ENCODE results near the gene LARP4B.

The LARP4B gene

GRCh38 chr10:878333-878759, 53.2 kb downstream of the LARP4B start:
- no peak overlapping the region for H3K9ac ChIP-seq (ENCODE audit: low read depth, low read length)
- peaks cover 11% of the 10 kb centered on the region for H3K36me3 ChIP-seq (ENCODE audit: control insufficient read depth, insufficient read depth, low read length)
- H3K27me3 ChIP-seq (ENCODE audit: control insufficient read depth, insufficient read depth, low read length) = no peaks in the 10 kb centered on the region
- H3K4me1 ChIP-seq (ENCODE audit: control insufficient read depth, insufficient read depth, low read length) = no peaks in the 10 kb centered on the region
- no peak overlapping the region for H3K4me3 ChIP-seq (ENCODE audit: low read depth, low read length)
- H3K9me3 ChIP-seq (ENCODE audit: control insufficient read depth, insufficient read depth, low read length) = no peaks in the 10 kb centered on the region

GRCh38 chr10:876438-876837, 55.1 kb downstream of the LARP4B start:
- H3K4me3 ChIP-seq (ENCODE audit: low read depth, low read length) = no peak overlapping the region
- no peaks in the 10 kb centered on the region for H3K4me1 ChIP-seq (ENCODE audit: control insufficient read depth, insufficient read depth, low read length)
- peaks cover 10% of the 10 kb centered on the region for H3K36me3 ChIP-seq (ENCODE audit: control insufficient read depth, insufficient read depth, low read length)
- no peaks in the 10 kb centered on the region for H3K27me3 ChIP-seq (ENCODE audit: control insufficient read depth, insufficient read depth, low read length)
- no peak overlapping the region for H3K9ac ChIP-seq (ENCODE audit: low read depth, low read length)
- no peaks in the 10 kb centered on the region for H3K9me3 ChIP-seq (ENCODE audit: control insufficient read depth, insufficient read depth, low read length)

GRCh38 chr10:873020-873419, 58.5 kb downstream of the LARP4B start:
- Histone ChIP-seq H3K36me3 (ENCODE audit: control insufficient read depth, insufficient read depth, low read length) (peaks cover 7% of the 10 kb centered on the region), H3K9me3 (ENCODE audit: control insufficient read depth, insufficient read depth, low read length) (no peaks in the 10 kb centered on the region), H3K4me1 (ENCODE audit: control insufficient read depth, insufficient read depth, low read length) (no peaks in the 10 kb centered on the region), H3K9ac (ENCODE audit: low read depth, low read length) (no peak overlapping the region), H3K27me3 (ENCODE audit: control insufficient read depth, insufficient read depth, low read length) (no peaks in the 10 kb centered on the region), H3K4me3 (ENCODE audit: low read depth, low read length) (no peak overlapping the region)

- no peaks in the 10 kb centered on the region for H3K27me3 ChIP-seq (ENCODE audit: control insufficient read depth, insufficient read depth, low read length)
- peaks cover 7% of the 10 kb centered on the region for H3K36me3 ChIP-seq (ENCODE audit: control insufficient read depth, insufficient read depth, low read length)
Observed at GRCh38 chr10:871951-872403, 59.5 kb downstream of the LARP4B start.

GRCh38 chr10:870564-871166, 60.8 kb downstream of the LARP4B start:
- H3K36me3 ChIP-seq (ENCODE audit: control insufficient read depth, insufficient read depth, low read length) = peaks cover 7% of the 10 kb centered on the region

More at GRCh38 chr10:871951-872403, 59.5 kb downstream of the LARP4B start:
- no peaks in the 10 kb centered on the region for H3K9me3 ChIP-seq (ENCODE audit: control insufficient read depth, insufficient read depth, low read length)
- no peak overlapping the region for H3K9ac ChIP-seq (ENCODE audit: low read depth, low read length)
- H3K4me3 ChIP-seq (ENCODE audit: low read depth, low read length) = no peak overlapping the region
- H3K4me1 ChIP-seq (ENCODE audit: control insufficient read depth, insufficient read depth, low read length) = no peaks in the 10 kb centered on the region

GRCh38 chr10:869171-869570, 62.3 kb downstream of the LARP4B start:
- no peaks in the 10 kb centered on the region for H3K27me3 ChIP-seq (ENCODE audit: control insufficient read depth, insufficient read depth, low read length)
- no peaks in the 10 kb centered on the region for H3K9me3 ChIP-seq (ENCODE audit: control insufficient read depth, insufficient read depth, low read length)
- no peaks in the 10 kb centered on the region for H3K4me1 ChIP-seq (ENCODE audit: control insufficient read depth, insufficient read depth, low read length)
- no peak overlapping the region for H3K9ac ChIP-seq (ENCODE audit: low read depth, low read length)
- H3K36me3 ChIP-seq (ENCODE audit: control insufficient read depth, insufficient read depth, low read length) = peaks cover 7% of the 10 kb centered on the region
- H3K4me3 ChIP-seq (ENCODE audit: low read depth, low read length) = no peak overlapping the region

More at GRCh38 chr10:870564-871166, 60.8 kb downstream of the LARP4B start:
- H3K4me1 ChIP-seq (ENCODE audit: control insufficient read depth, insufficient read depth, low read length) = no peaks in the 10 kb centered on the region
- no peaks in the 10 kb centered on the region for H3K27me3 ChIP-seq (ENCODE audit: control insufficient read depth, insufficient read depth, low read length)
- no peak overlapping the region for H3K4me3 ChIP-seq (ENCODE audit: low read depth, low read length)
- H3K9me3 ChIP-seq (ENCODE audit: control insufficient read depth, insufficient read depth, low read length) = no peaks in the 10 kb centered on the region
- H3K9ac ChIP-seq (ENCODE audit: low read depth, low read length) = no peak overlapping the region

GRCh38 chr10:867807-868206, 63.7 kb downstream of the LARP4B start:
- Histone ChIP-seq H3K4me3 (ENCODE audit: low read depth, low read length) (no peak overlapping the region), H3K9me3 (ENCODE audit: control insufficient read depth, insufficient read depth, low read length) (no peaks in the 10 kb centered on the region), H3K4me1 (ENCODE audit: control insufficient read depth, insufficient read depth, low read length) (peaks cover under 1% of the 10 kb centered on the region), H3K36me3 (ENCODE audit: control insufficient read depth, insufficient read depth, low read length) (peaks cover 11% of the 10 kb centered on the region), H3K27me3 (ENCODE audit: control insufficient read depth, insufficient read depth, low read length) (no peaks in the 10 kb centered on the region), H3K9ac (ENCODE audit: low read depth, low read length) (no peak overlapping the region)

GRCh38 chr10:866577-866941, 64.9 kb downstream of the LARP4B start:
- peaks cover 4% of the 10 kb centered on the region for H3K4me1 ChIP-seq (ENCODE audit: control insufficient read depth, insufficient read depth, low read length)
- H3K36me3 ChIP-seq (ENCODE audit: control insufficient read depth, insufficient read depth, low read length) = peaks cover 10% of the 10 kb centered on the region
- no peak overlapping the region for H3K9ac ChIP-seq (ENCODE audit: low read depth, low read length)
- no peaks in the 10 kb centered on the region for H3K27me3 ChIP-seq (ENCODE audit: control insufficient read depth, insufficient read depth, low read length)
- H3K4me3 ChIP-seq (ENCODE audit: low read depth, low read length) = no peak overlapping the region
- H3K9me3 ChIP-seq (ENCODE audit: control insufficient read depth, insufficient read depth, low read length) = no peaks in the 10 kb centered on the region

GRCh38 chr10:865924-866576, 65.5 kb downstream of the LARP4B start:
- Histone ChIP-seq H3K36me3 (ENCODE audit: control insufficient read depth, insufficient read depth, low read length) (peaks cover 9% of the 10 kb centered on the region), H3K4me1 (ENCODE audit: control insufficient read depth, insufficient read depth, low read length) (peaks cover 4% of the 10 kb centered on the region), H3K9ac (ENCODE audit: low read depth, low read length) (no peak overlapping the region), H3K27me3 (ENCODE audit: control insufficient read depth, insufficient read depth, low read length) (no peaks in the 10 kb centered on the region), H3K9me3 (ENCODE audit: control insufficient read depth, insufficient read depth, low read length) (no peaks in the 10 kb centered on the region), H3K4me3 (ENCODE audit: low read depth, low read length) (no peak overlapping the region)

- Histone ChIP-seq H3K9me3 (ENCODE audit: control insufficient read depth, insufficient read depth, low read length) (no peaks in the 10 kb centered on the region), H3K36me3 (ENCODE audit: control insufficient read depth, insufficient read depth, low read length) (peaks cover 9% of the 10 kb centered on the region), H3K4me1 (ENCODE audit: control insufficient read depth, insufficient read depth, low read length) (peaks cover 4% of the 10 kb centered on the region), H3K27me3 (ENCODE audit: control insufficient read depth, insufficient read depth, low read length) (no peaks in the 10 kb centered on the region), H3K9ac (ENCODE audit: low read depth, low read length) (no peak overlapping the region), H3K4me3 (ENCODE audit: low read depth, low read length) (no peak overlapping the region)
Observed at GRCh38 chr10:865257-865656, 66.2 kb downstream of the LARP4B start.

GRCh38 chr10:860519-860918, 71.0 kb downstream of the LARP4B start:
- H3K4me3 ChIP-seq (ENCODE audit: low read depth, low read length) = no peak overlapping the region
- peaks cover 4% of the 10 kb centered on the region for H3K4me1 ChIP-seq (ENCODE audit: control insufficient read depth, insufficient read depth, low read length)
- H3K9ac ChIP-seq (ENCODE audit: low read depth, low read length) = no peak overlapping the region
- no peaks in the 10 kb centered on the region for H3K27me3 ChIP-seq (ENCODE audit: control insufficient read depth, insufficient read depth, low read length)
- H3K9me3 ChIP-seq (ENCODE audit: control insufficient read depth, insufficient read depth, low read length) = no peaks in the 10 kb centered on the region
- H3K36me3 ChIP-seq (ENCODE audit: control insufficient read depth, insufficient read depth, low read length) = peaks cover 6% of the 10 kb centered on the region

GRCh38 chr10:856416-857157, 74.9 kb downstream of the LARP4B start:
- Histone ChIP-seq H3K9ac (ENCODE audit: low read depth, low read length) (no peak overlapping the region), H3K4me3 (ENCODE audit: low read depth, low read length) (no peak overlapping the region), H3K9me3 (ENCODE audit: control insufficient read depth, insufficient read depth, low read length) (no peaks in the 10 kb centered on the region), H3K4me1 (ENCODE audit: control insufficient read depth, insufficient read depth, low read length) (no peaks in the 10 kb centered on the region), H3K27me3 (ENCODE audit: control insufficient read depth, insufficient read depth, low read length) (no peaks in the 10 kb centered on the region), H3K36me3 (ENCODE audit: control insufficient read depth, insufficient read depth, low read length) (peaks cover 3% of the 10 kb centered on the region)
